Natural killer cell treated with Interleukin-12 subunit alpha and Interleukin-12 subunit beta and Interleukin-15 and Interleukin-18, amount 100 ng/mL, for 72 hours (primary cell): Measurements from ENCODE around the gene BCAP29. TPM values are rescaled to one million over a fixed set of nuclear protein-coding genes. Genes with fewer than 3 reads are reported as not detected.
"Not testable (repeated sequence)": the region's sequence is repeated elsewhere in the genome, so short reads cannot be mapped to it uniquely, and the experiment has no call there.

Source experiments
- ATAC-seq, 2 donors: fragments of 150-1000 bp; cut with Tn5 transposase in 1 of 2; sonication (Bioruptor Pico), chemical (Tn5 transposase) in 1 of 2; 2 replicates each; pipeline ENCODE4 v1.10.0; 2021
- DNase-seq: peaks from one replicate; pipeline ENCODE4 v3.0.0; 2022; ENCODE audit warnings: low spot score
- H3K27ac Mint-ChIP-seq, 2 donors: 1 replicate in 1 of 2; 2 replicates in 1 of 2; pipeline ENCODE4 v1.8.0; 2022; ENCODE audit warnings: mixed read lengths in 2 of 2, mild to moderate bottlenecking in 1 of 2, moderate library complexity in 1 of 2
- H3K27me3 Mint-ChIP-seq, 2 donors: 1 replicate in 1 of 2; 2 replicates in 1 of 2; pipeline ENCODE4 v1.8.0; 2022; ENCODE audit warnings: mixed read lengths in 2 of 2
- H3K36me3 Mint-ChIP-seq: one replicate; pipeline ENCODE4 v1.8.0; 2022; ENCODE audit warnings: mixed read lengths
- H3K4me1 Mint-ChIP-seq, 2 donors: 1 replicate in 1 of 2; 2 replicates in 1 of 2; pipeline ENCODE4 v1.8.0; 2022; ENCODE audit warnings: low read depth in 2 of 2, mixed read lengths in 2 of 2, mild to moderate bottlenecking in 1 of 2
- H3K4me3 Mint-ChIP-seq: one replicate; pipeline ENCODE4 v1.8.0; 2022; ENCODE audit warnings: mixed read lengths
- H3K9me3 Mint-ChIP-seq: 2 replicates; pipeline ENCODE4 v1.8.0; 2022; ENCODE audit warnings: mixed read lengths
- total RNA-seq, 2 donors: library from RNA; stranded (reverse); gene quantifications; one replicate each; pipeline ENCODE4 v1.2.3, GENCODE V29; 2022

BCAP29 gene
- total RNA-seq, 2 donors from 2014 or later, result 37.7 to 43.0 TPM

DNA sequence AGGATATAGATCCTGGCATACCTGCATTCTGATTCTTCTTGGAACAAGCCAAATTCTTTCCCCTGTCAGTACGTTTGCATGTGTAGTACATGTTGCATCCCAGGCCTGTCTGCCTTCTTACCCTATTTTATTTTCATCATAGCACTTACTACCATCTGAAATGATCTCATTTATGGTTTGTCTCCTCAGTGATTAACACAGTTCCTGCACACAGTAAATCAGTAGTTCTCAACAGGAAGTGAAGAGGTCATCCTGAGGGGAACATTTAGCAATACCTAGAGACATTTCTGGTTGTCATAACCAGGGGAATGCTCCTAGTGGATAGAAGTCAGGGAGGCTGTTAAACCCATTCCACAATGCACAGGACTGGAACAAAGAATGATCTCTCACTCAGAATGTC is 42.4 kb downstream of the BCAP29 start:
- no peak overlapping the region for H3K4me3 Mint-ChIP-seq
- no peaks in the 10 kb centered on the region for H3K9me3 Mint-ChIP-seq
- peaks cover 5% of the 10 kb centered on the region for H3K36me3 Mint-ChIP-seq
- DNase-seq, result no peak
- no peak overlapping the region for H3K27ac Mint-ChIP-seq
- no peaks in the 10 kb centered on the region for H3K4me1 Mint-ChIP-seq
- ATAC-seq, result peak; percentile 56 to 63
- no peaks in the 10 kb centered on the region for H3K27me3 Mint-ChIP-seq

DNA sequence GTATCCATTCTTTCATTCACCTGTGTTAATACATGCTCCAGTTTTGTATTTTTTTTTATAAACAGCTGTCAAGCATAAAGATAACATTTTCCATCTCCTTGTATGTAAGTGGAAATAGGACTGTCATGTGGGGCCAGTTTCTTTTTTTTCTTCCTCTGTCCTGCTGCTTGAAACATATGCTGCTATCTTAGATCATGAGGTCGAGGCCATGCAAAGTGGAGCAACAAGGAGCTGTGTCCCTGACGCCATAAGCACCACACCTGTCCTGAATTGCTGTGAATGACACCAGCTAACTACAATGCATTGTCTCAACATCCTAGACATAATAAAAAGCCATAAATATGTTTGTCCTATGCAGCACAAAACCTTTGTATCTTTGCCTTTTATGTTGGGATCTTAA is 42.8 kb downstream of the BCAP29 start:
- Mint-ChIP-seq H3K27ac (no peak overlapping the region), H3K4me1 (no peaks in the 10 kb centered on the region), H3K9me3 (no peaks in the 10 kb centered on the region), H3K4me3 (no peak overlapping the region), H3K27me3 (no peaks in the 10 kb centered on the region), H3K36me3 (peaks cover 5% of the 10 kb centered on the region)
- DNase-seq (no peak), ATAC-seq (no peak)

- H3K27me3 Mint-ChIP-seq, result no peaks in the 10 kb centered on the region
- ATAC-seq (no peak), DNase-seq (no peak)
- no peak overlapping the region for H3K27ac Mint-ChIP-seq
- no peak overlapping the region for H3K4me3 Mint-ChIP-seq
- peaks cover 5% of the 10 kb centered on the region for H3K36me3 Mint-ChIP-seq
- H3K9me3 Mint-ChIP-seq, result no peaks in the 10 kb centered on the region
- no peaks in the 10 kb centered on the region for H3K4me1 Mint-ChIP-seq
These were observed 47.0 kb downstream of the BCAP29 start for GRCh38 chr7:107627002-107627401.

- Mint-ChIP-seq H3K27me3 (no peaks in the 10 kb centered on the region), H3K4me1 (no peaks in the 10 kb centered on the region), H3K36me3 (peaks cover 5% of the 10 kb centered on the region), H3K27ac (no peak overlapping the region), H3K9me3 (no peaks in the 10 kb centered on the region), H3K4me3 (no peak overlapping the region)
- DNase-seq (no peak), ATAC-seq (no peak)
These were observed 48.5 kb downstream of the BCAP29 start for GRCh38 chr7:107628461-107629064.

GRCh38 chr7:107630342-107630741 is 50.3 kb downstream of the BCAP29 start:
- ATAC-seq (no peak), DNase-seq (no peak)
- H3K9me3 Mint-ChIP-seq, result no peaks in the 10 kb centered on the region
- H3K27me3 Mint-ChIP-seq, result no peaks in the 10 kb centered on the region
- H3K4me1 Mint-ChIP-seq, result no peaks in the 10 kb centered on the region
- no peak overlapping the region for H3K27ac Mint-ChIP-seq
- H3K36me3 Mint-ChIP-seq, result peaks cover 5% of the 10 kb centered on the region
- no peak overlapping the region for H3K4me3 Mint-ChIP-seq

DNA sequence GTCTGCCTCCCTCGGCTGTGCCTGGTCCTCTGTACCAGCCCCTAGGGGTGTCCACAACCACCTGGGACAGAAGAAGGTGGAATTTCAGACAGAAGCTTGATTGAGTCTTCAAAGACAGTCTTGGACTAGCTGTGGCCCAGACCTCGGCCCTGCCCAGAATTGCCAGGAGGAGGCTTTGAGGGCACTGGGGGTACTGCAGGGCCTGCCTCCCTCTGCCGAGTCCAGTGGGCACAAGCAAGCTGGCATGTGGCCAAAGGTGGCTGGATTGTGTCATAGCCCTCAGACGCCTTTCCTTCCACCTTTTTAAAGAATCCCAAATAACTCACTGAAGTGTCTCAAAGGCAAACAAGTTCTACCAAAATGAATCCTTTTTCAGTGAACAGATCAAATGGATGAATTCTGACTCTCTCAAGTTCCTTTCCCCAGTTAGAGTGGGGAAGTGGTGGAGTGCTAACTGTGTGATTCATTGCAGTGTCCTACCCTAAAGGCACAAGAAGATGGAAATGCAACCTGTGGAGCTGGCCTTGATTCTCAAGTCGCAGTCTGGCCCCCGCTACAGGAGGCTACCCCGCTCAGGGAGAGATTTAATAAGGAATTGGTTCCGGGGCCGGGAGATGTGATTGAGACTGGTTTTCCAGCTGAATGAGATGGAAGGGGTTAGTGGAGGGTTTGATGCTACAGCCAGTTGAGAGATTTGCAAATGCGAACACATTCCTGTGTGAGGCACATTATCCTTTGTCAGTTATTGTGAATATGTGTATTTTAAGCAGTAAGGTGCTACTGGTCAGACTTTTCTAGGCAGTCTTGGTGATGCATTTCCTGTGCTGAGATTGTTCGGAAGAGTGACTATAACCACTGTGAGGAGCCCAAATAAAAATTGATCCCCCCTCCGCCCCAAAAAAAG is 51.8 kb downstream of the BCAP29 start:
- Mint-ChIP-seq H3K4me1 (no peaks in the 10 kb centered on the region), H3K27me3 (no peaks in the 10 kb centered on the region), H3K27ac (no peak overlapping the region), H3K9me3 (no peaks in the 10 kb centered on the region), H3K4me3 (no peak overlapping the region), H3K36me3 (peaks cover 4% of the 10 kb centered on the region)
- no peak for ATAC-seq
- DNase-seq, result no peak

DNA sequence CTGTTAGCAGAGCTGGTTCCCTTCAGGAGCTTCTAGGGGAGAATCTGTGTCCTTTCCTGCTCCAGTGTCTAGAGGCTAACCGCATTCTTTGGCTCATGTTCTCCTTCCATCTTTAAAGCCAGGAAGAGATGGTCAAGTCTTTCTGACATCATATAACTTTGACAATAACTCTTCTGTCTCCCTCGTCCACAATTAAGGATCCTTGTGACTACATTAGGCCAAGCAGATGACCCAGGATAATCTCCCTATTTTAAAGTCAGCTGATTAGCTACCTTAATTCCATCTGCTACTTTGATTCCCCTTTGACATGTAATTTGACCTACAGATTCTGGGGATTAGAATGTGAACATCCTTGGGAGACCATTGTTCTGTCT is 52.4 kb downstream of the BCAP29 start:
- Mint-ChIP-seq H3K27ac (no peak overlapping the region), H3K27me3 (no peaks in the 10 kb centered on the region), H3K4me1 (no peaks in the 10 kb centered on the region), H3K9me3 (no peaks in the 10 kb centered on the region), H3K4me3 (no peak overlapping the region), H3K36me3 (no peaks in the 10 kb centered on the region)
- ATAC-seq (no peak), DNase-seq (no peak)

GRCh38 chr7:107638594-107638993 is 58.5 kb downstream of the BCAP29 start:
- DNase-seq, result no peak
- Mint-ChIP-seq H3K27ac (no peak overlapping the region), H3K36me3 (no peaks in the 10 kb centered on the region), H3K4me1 (peaks cover 9 to 12% of the 10 kb centered on the region in 2 donors), H3K27me3 (peaks cover 7 to 14% of the 10 kb centered on the region in 2 donors), H3K4me3 (no peak overlapping the region), H3K9me3 (no peaks in the 10 kb centered on the region)
- ATAC-seq, result no peak

GRCh38 chr7:107639070-107639469 is 59.0 kb downstream of the BCAP29 start:
- H3K36me3 Mint-ChIP-seq, ATAC-seq, H3K27ac Mint-ChIP-seq, H3K4me3 Mint-ChIP-seq, DNase-seq, H3K9me3 Mint-ChIP-seq: not testable (repeated sequence)
- H3K27me3 Mint-ChIP-seq, result peaks cover 8 to 14% of the 10 kb centered on the region in 2 donors
- peaks cover 12 to 13% of the 10 kb centered on the region in 2 donors for H3K4me1 Mint-ChIP-seq

GRCh38 chr7:107641676-107642075 is 61.6 kb downstream of the BCAP29 start:
- Mint-ChIP-seq H3K4me1 (peaks cover 15 to 17% of the 10 kb centered on the region in 2 donors), H3K36me3 (peaks cover 5% of the 10 kb centered on the region), H3K27me3 (peaks cover 14 to 16% of the 10 kb centered on the region in 2 donors), H3K4me3 (no peak overlapping the region), H3K9me3 (no peaks in the 10 kb centered on the region), H3K27ac (no peak overlapping the region)
- ATAC-seq, result no peak
- no peak for DNase-seq

GRCh38 chr7:107642501-107642900 is 62.5 kb downstream of the BCAP29 start:
- no peaks in the 10 kb centered on the region for H3K9me3 Mint-ChIP-seq
- H3K4me3 Mint-ChIP-seq, result no peak overlapping the region
- peaks cover 15 to 17% of the 10 kb centered on the region in 2 donors for H3K4me1 Mint-ChIP-seq
- peaks cover 5% of the 10 kb centered on the region for H3K36me3 Mint-ChIP-seq
- H3K27me3 Mint-ChIP-seq, result peaks cover 14 to 16% of the 10 kb centered on the region in 2 donors
- no peak overlapping the region for H3K27ac Mint-ChIP-seq
- ATAC-seq, result no peak
- no peak for DNase-seq

DNA sequence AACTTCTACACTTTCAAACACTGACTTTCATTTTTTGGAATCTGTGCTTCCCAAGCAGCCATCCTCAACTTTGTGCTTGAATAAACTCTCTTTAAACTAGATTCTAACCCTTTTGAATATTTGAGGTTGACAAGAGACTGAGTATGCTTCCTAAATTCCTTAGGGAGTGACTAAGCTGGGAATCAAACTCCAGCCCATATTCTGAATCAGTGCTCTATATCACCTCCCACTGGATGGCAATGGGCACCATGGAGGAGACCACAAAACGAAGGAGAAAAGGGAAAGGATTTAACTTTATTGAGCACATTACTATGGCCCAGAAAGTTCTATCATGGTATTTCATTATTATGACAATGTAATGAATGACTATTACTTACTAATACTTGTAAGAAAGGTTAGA is 63.4 kb downstream of the BCAP29 start:
- no peak overlapping the region for H3K4me3 Mint-ChIP-seq

GRCh38 chr7:107643938-107644308 is 63.9 kb downstream of the BCAP29 start:
- Mint-ChIP-seq H3K4me1 (peaks cover 7 to 8% of the 10 kb centered on the region in 2 donors), H3K27ac (peak overlapping the region in 1 of 2 donors; percentile 9), H3K27me3 (peaks cover 14 to 16% of the 10 kb centered on the region in 2 donors), H3K36me3 (peaks cover 5% of the 10 kb centered on the region), H3K4me3 (no peak overlapping the region), H3K9me3 (no peaks in the 10 kb centered on the region)
- ATAC-seq, result no peak
- no peak for DNase-seq

More for the DNA sequence above, 63.4 kb downstream of the BCAP29 start:
- DNase-seq (no peak), ATAC-seq (no peak)
- Mint-ChIP-seq H3K27me3 (peaks cover 14 to 16% of the 10 kb centered on the region in 2 donors), H3K4me1 (peaks cover 12 to 13% of the 10 kb centered on the region in 2 donors), H3K9me3 (no peaks in the 10 kb centered on the region), H3K27ac (no peak overlapping the region), H3K36me3 (peaks cover 5% of the 10 kb centered on the region)

- H3K4me3 Mint-ChIP-seq, result no peak overlapping the region
These were observed 64.4 kb downstream of the BCAP29 start for GRCh38 chr7:107644309-107644974.

More at GRCh38 chr7:107644309-107644974, 64.4 kb downstream of the BCAP29 start:
- ATAC-seq (no peak), DNase-seq (no peak)
- H3K27me3 Mint-ChIP-seq, result peaks cover 14 to 19% of the 10 kb centered on the region in 2 donors
- peak overlapping the region in 1 of 2 donors; percentile 9 for H3K27ac Mint-ChIP-seq
- H3K4me1 Mint-ChIP-seq, result peaks cover 7 to 8% of the 10 kb centered on the region in 2 donors
- H3K9me3 Mint-ChIP-seq, result no peaks in the 10 kb centered on the region
- H3K36me3 Mint-ChIP-seq, result peaks cover 5% of the 10 kb centered on the region
